ENCODE measurements around the gene GANC. TPM values are rescaled to one million over a fixed set of nuclear protein-coding genes. Genes with fewer than 3 reads are reported as not detected.

Gene GANC
- total RNA-seq, 1 donor from 2014 or later, result 17.8 TPM

- no peaks in the 10 kb centered on the region for H3K27me3 Mint-ChIP-seq (ENCODE audit: unreplicated experiment)
- DNase-seq, result no peak
Observed at GRCh38 chr15:42274702-42274989, 1.6 kb downstream of the GANC start.

GRCh38 chr15:42275780-42276391 is 2.9 kb downstream of the GANC start:
- peak overlapping the region; percentile 3 for H3K4me3 Mint-ChIP-seq (ENCODE audit: unreplicated experiment)

More at GRCh38 chr15:42274702-42274989, 1.6 kb downstream of the GANC start:
- H3K4me3 Mint-ChIP-seq (ENCODE audit: unreplicated experiment), result peak overlapping the region; percentile 94
- H3K9me3 Mint-ChIP-seq (ENCODE audit: unreplicated experiment), result no peaks in the 10 kb centered on the region
- H3K4me1 Mint-ChIP-seq (ENCODE audit: low read depth, unreplicated experiment), result peaks cover 5% of the 10 kb centered on the region
- H3K27ac Mint-ChIP-seq (ENCODE audit: unreplicated experiment), result peak overlapping the region; percentile 95
- no peak for TF ChIP-seq CTCF (IDR thresholded peaks at IDR 0.05; ENCODE audit: partially characterized antibody, unreplicated experiment)
- H3K36me3 Mint-ChIP-seq (ENCODE audit: unreplicated experiment), result no peaks in the 10 kb centered on the region

GRCh38 chr15:42276762-42277161 is 3.8 kb downstream of the GANC start:
- no peak for DNase-seq
- H3K4me3 Mint-ChIP-seq (ENCODE audit: unreplicated experiment), result no peak overlapping the region
- no peaks in the 10 kb centered on the region for H3K9me3 Mint-ChIP-seq (ENCODE audit: unreplicated experiment)
- no peaks in the 10 kb centered on the region for H3K36me3 Mint-ChIP-seq (ENCODE audit: unreplicated experiment)
- no peak overlapping the region for H3K27ac Mint-ChIP-seq (ENCODE audit: unreplicated experiment)
- H3K4me1 Mint-ChIP-seq (ENCODE audit: low read depth, unreplicated experiment), result peaks cover 5% of the 10 kb centered on the region
- TF ChIP-seq CTCF (IDR thresholded peaks at IDR 0.05; ENCODE audit: partially characterized antibody, unreplicated experiment), result no peak
- H3K27me3 Mint-ChIP-seq (ENCODE audit: unreplicated experiment), result no peaks in the 10 kb centered on the region

More at GRCh38 chr15:42275780-42276391, 2.9 kb downstream of the GANC start:
- Mint-ChIP-seq H3K9me3 (ENCODE audit: unreplicated experiment) (no peaks in the 10 kb centered on the region), H3K27ac (ENCODE audit: unreplicated experiment) (peak overlapping the region; percentile 59), H3K27me3 (ENCODE audit: unreplicated experiment) (no peaks in the 10 kb centered on the region), H3K4me1 (ENCODE audit: low read depth, unreplicated experiment) (peaks cover 5% of the 10 kb centered on the region), H3K36me3 (ENCODE audit: unreplicated experiment) (no peaks in the 10 kb centered on the region)
- no peak for DNase-seq
- TF ChIP-seq CTCF (IDR thresholded peaks at IDR 0.05; ENCODE audit: partially characterized antibody, unreplicated experiment), result no peak

- no peak for DNase-seq
- H3K4me1 Mint-ChIP-seq (ENCODE audit: low read depth, unreplicated experiment), result peaks cover 2% of the 10 kb centered on the region
- no peaks in the 10 kb centered on the region for H3K9me3 Mint-ChIP-seq (ENCODE audit: unreplicated experiment)
- H3K4me3 Mint-ChIP-seq (ENCODE audit: unreplicated experiment), result no peak overlapping the region
- H3K36me3 Mint-ChIP-seq (ENCODE audit: unreplicated experiment), result no peaks in the 10 kb centered on the region
- no peak for TF ChIP-seq CTCF (IDR thresholded peaks at IDR 0.05; ENCODE audit: partially characterized antibody, unreplicated experiment)
- no peak overlapping the region for H3K27ac Mint-ChIP-seq (ENCODE audit: unreplicated experiment)
- no peaks in the 10 kb centered on the region for H3K27me3 Mint-ChIP-seq (ENCODE audit: unreplicated experiment)
Observed at GRCh38 chr15:42279234-42279723, 6.3 kb downstream of the GANC start.

- no peak for DNase-seq
- H3K4me3 Mint-ChIP-seq (ENCODE audit: unreplicated experiment), result no peak overlapping the region
- no peak for TF ChIP-seq CTCF (IDR thresholded peaks at IDR 0.05; ENCODE audit: partially characterized antibody, unreplicated experiment)
- no peak overlapping the region for H3K27ac Mint-ChIP-seq (ENCODE audit: unreplicated experiment)
- H3K9me3 Mint-ChIP-seq (ENCODE audit: unreplicated experiment), result no peaks in the 10 kb centered on the region
- H3K27me3 Mint-ChIP-seq (ENCODE audit: unreplicated experiment), result no peaks in the 10 kb centered on the region
- no peaks in the 10 kb centered on the region for H3K36me3 Mint-ChIP-seq (ENCODE audit: unreplicated experiment)
- no peaks in the 10 kb centered on the region for H3K4me1 Mint-ChIP-seq (ENCODE audit: low read depth, unreplicated experiment)
Observed at GRCh38 chr15:42282344-42282743, 9.3 kb downstream of the GANC start.
